GM19467 (cell line): ENCODE results near the gene WDR35.
A peak's percentile ranks its signal among the peaks of the same experiment; 100 is the strongest.
"Not testable (repeated sequence)": the region's sequence is repeated elsewhere in the genome, so short reads cannot be mapped to it uniquely, and the experiment has no call there.

Experiments
- ATAC-seq: cut with Tn5 transposase; IDR thresholded peaks from one replicate; pipeline ENCODE4 v1.9.1; 2021; ENCODE audit warnings: mild to moderate bottlenecking, moderate library complexity; ENCODE audit not compliant: unreplicated experiment

Gene WDR35

GRCh38 chr2:19895535-19895934 lies 94.4 kb downstream of the WDR35 start:
- ATAC-seq, result no peak

- no peak for ATAC-seq
Observed at GRCh38 chr2:19894134-19894792, 95.6 kb downstream of the WDR35 start.

GRCh38 chr2:19893520-19894133 lies 96.3 kb downstream of the WDR35 start:
- ATAC-seq, result peak; percentile 66

- ATAC-seq, result not testable (repeated sequence)
Observed at GRCh38 chr2:19891971-19892370, 97.9 kb downstream of the WDR35 start.

GRCh38 chr2:19890104-19890503 lies 99.8 kb downstream of the WDR35 start:
- no peak for ATAC-seq

- ATAC-seq, result no peak
Observed at GRCh38 chr2:19888831-19889230, 101.1 kb downstream of the WDR35 start.

GRCh38 chr2:19887510-19887909 lies 102.4 kb downstream of the WDR35 start:
- ATAC-seq, result no peak

GRCh38 chr2:19886261-19886660 lies 103.6 kb downstream of the WDR35 start:
- no peak for ATAC-seq

GRCh38 chr2:19885791-19886190 lies 104.1 kb downstream of the WDR35 start:
- ATAC-seq, result no peak

- ATAC-seq, result no peak
Observed at GRCh38 chr2:19883971-19884720, 105.8 kb downstream of the WDR35 start.

GRCh38 chr2:19883486-19883885 lies 106.4 kb downstream of the WDR35 start:
- ATAC-seq, result no peak

GRCh38 chr2:19882286-19882685 lies 107.6 kb downstream of the WDR35 start:
- no peak for ATAC-seq

- ATAC-seq, result no peak
Observed at GRCh38 chr2:19881908-19882265, 108.0 kb downstream of the WDR35 start.

GRCh38 chr2:19881221-19881907 lies 108.5 kb downstream of the WDR35 start:
- no peak for ATAC-seq

- not testable (repeated sequence) for ATAC-seq
Observed at GRCh38 chr2:19880191-19880590, 109.7 kb downstream of the WDR35 start.

- no peak for ATAC-seq
Observed at GRCh38 chr2:19879120-19879519, 110.8 kb downstream of the WDR35 start.

GRCh38 chr2:19878268-19879046 lies 111.4 kb downstream of the WDR35 start:
- ATAC-seq, result no peak

GRCh38 chr2:19876751-19877150 lies 113.2 kb downstream of the WDR35 start:
- no peak for ATAC-seq

- no peak for ATAC-seq
Observed at GRCh38 chr2:19875280-19875679, 114.6 kb downstream of the WDR35 start.

GRCh38 chr2:19874726-19875125 lies 115.2 kb downstream of the WDR35 start:
- ATAC-seq, result no peak

- no peak for ATAC-seq
Observed at GRCh38 chr2:19873014-19873413, 116.9 kb downstream of the WDR35 start.
